SU-DHL-6 (cell line): ENCODE data around the gene CDK16.

Experiments used
- H2AFZ ChIP-seq: fragments of 200-600 bp; sonication (generic); 2 replicates; pipeline ENCODE4 v1.6.1; 2014; ENCODE audit warnings: low read depth, mild to moderate bottlenecking, moderate library complexity, mixed read lengths, antibody characterized with exemption, low read length; ENCODE audit not compliant: severe bottlenecking
- H3F3A ChIP-seq: fragments of 200-600 bp; shearing (Covaris generic); 2 replicates; pipeline ENCODE4 v1.6.0; 2016; ENCODE audit warnings: antibody characterized with exemption, mild to moderate bottlenecking; ENCODE audit not compliant: insufficient read depth
- H3K27ac ChIP-seq: fragments of 200-600 bp; sonication (generic); 2 replicates; pipeline ENCODE4 v1.5.1; 2016; ENCODE audit warnings: low read depth, mild to moderate bottlenecking, low read length, moderate library complexity, mixed read lengths
- H3K27me3 ChIP-seq: fragments of 200-600 bp; sonication (generic), shearing (Covaris generic); 2 replicates; pipeline ENCODE4 v1.6.0; 2014; ENCODE audit warnings: mild to moderate bottlenecking, low read length
- H3K36me3 ChIP-seq: fragments of 200-600 bp; sonication (generic); 2 replicates; pipeline ENCODE4 v1.6.1; 2014; ENCODE audit warnings: mild to moderate bottlenecking, low read length, mixed read lengths
- H3K4me2 ChIP-seq: fragments of 300-600, 200-600 bp; shearing (Covaris generic), sonication (generic); 2 replicates; pipeline ENCODE4 v1.6.0; 2014; ENCODE audit warnings: low read length, low read depth, mild to moderate bottlenecking; ENCODE audit not compliant: poor library complexity, severe bottlenecking
- H3K4me3 ChIP-seq: fragments of 200-600 bp; sonication (generic); 2 replicates; pipeline ENCODE4 v1.5.1; 2014; ENCODE audit warnings: antibody characterized with exemption, low read length, mild to moderate bottlenecking, mixed read lengths; ENCODE audit not compliant: insufficient read depth, poor library complexity, severe bottlenecking
- H3K79me2 ChIP-seq: fragments of 200-600 bp; sonication (generic); 2 replicates; pipeline ENCODE4 v1.6.1; 2014; ENCODE audit warnings: mild to moderate bottlenecking, low read length, moderate library complexity; ENCODE audit not compliant: insufficient read depth
- H3K9ac ChIP-seq: fragments of 200-600 bp; sonication (generic); 2 replicates; pipeline ENCODE4 v1.7.0; 2014; ENCODE audit warnings: mild to moderate bottlenecking, low read length
- H3K9me2 ChIP-seq: fragments of 200-600 bp; sonication (generic); replicated peaks from 2 replicates; pipeline ENCODE4 v1.6.1; 2014; ENCODE audit warnings: low read length; ENCODE audit not compliant: insufficient read depth
- H3K9me3 ChIP-seq: fragments of 200-600 bp; sonication (generic); 2 replicates; pipeline ENCODE4 v1.6.1; 2014; ENCODE audit warnings: low read length, mixed read lengths; ENCODE audit not compliant: insufficient read depth
- H4K20me1 ChIP-seq: fragments of 200-600 bp; sonication (generic); 2 replicates; pipeline ENCODE4 v1.6.1; 2014; ENCODE audit warnings: low read depth, mild to moderate bottlenecking, antibody characterized with exemption, low read length, moderate library complexity, mixed read lengths
- EZH2phosphoT487 ChIP-seq: fragments of 200-600 bp; sonication (generic), shearing (Covaris generic); conservative IDR thresholded peaks from 2 replicates; pipeline ENCODE4 v1.6.1; 2018; ENCODE audit warnings: mild to moderate bottlenecking, antibody characterized with exemption, low read length, moderate library complexity, mixed read lengths
- TF ChIP-seq, protein P1 (sequence below): fragments of 200-600 bp; sonication (generic); IDR thresholded peaks from one replicate; pipeline ENCODE4 v1.5.1; 2017; ENCODE audit warnings: antibody characterized with exemption, mild to moderate bottlenecking, low read length, moderate library complexity; ENCODE audit not compliant: insufficient read depth, poor library complexity, severe bottlenecking

Gene CDK16

GRCh38 chrX:47241201-47242011 is 22.9 kb downstream of the CDK16 start:
- H3K79me2 ChIP-seq: peaks cover 16% of the 10 kb centered on the region
- H2AFZ ChIP-seq: no peak overlapping the region
- no peaks in the 10 kb centered on the region for H3K27me3 ChIP-seq
- no peak overlapping the region for H3K9ac ChIP-seq
- H3F3A ChIP-seq: no peaks in the 10 kb centered on the region
- H3K36me3 ChIP-seq: no peaks in the 10 kb centered on the region
- TF ChIP-seq, protein P1, sequence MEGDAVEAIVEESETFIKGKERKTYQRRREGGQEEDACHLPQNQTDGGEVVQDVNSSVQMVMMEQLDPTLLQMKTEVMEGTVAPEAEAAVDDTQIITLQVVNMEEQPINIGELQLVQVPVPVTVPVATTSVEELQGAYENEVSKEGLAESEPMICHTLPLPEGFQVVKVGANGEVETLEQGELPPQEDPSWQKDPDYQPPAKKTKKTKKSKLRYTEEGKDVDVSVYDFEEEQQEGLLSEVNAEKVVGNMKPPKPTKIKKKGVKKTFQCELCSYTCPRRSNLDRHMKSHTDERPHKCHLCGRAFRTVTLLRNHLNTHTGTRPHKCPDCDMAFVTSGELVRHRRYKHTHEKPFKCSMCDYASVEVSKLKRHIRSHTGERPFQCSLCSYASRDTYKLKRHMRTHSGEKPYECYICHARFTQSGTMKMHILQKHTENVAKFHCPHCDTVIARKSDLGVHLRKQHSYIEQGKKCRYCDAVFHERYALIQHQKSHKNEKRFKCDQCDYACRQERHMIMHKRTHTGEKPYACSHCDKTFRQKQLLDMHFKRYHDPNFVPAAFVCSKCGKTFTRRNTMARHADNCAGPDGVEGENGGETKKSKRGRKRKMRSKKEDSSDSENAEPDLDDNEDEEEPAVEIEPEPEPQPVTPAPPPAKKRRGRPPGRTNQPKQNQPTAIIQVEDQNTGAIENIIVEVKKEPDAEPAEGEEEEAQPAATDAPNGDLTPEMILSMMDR: no peak
- TF ChIP-seq EZH2phosphoT487: no peak
- no peaks in the 10 kb centered on the region for H3K9me3 ChIP-seq
- no peak overlapping the region for H3K4me3 ChIP-seq
- H3K4me2 ChIP-seq: no peak overlapping the region
- H4K20me1 ChIP-seq: no peaks in the 10 kb centered on the region
- H3K9me2 ChIP-seq: no peaks in the 10 kb centered on the region
- H3K27ac ChIP-seq: no peak overlapping the region

GRCh38 chrX:47242321-47242720 is 23.8 kb downstream of the CDK16 start:
- Histone ChIP-seq H3K27me3 (no peaks in the 10 kb centered on the region), H4K20me1 (no peaks in the 10 kb centered on the region), H3K27ac (no peak overlapping the region), H3K4me3 (no peak overlapping the region), H2AFZ (no peak overlapping the region), H3K79me2 (peaks cover 7% of the 10 kb centered on the region), H3F3A (no peaks in the 10 kb centered on the region), H3K9me2 (no peaks in the 10 kb centered on the region), H3K9me3 (no peaks in the 10 kb centered on the region), H3K36me3 (no peaks in the 10 kb centered on the region), H3K9ac (no peak overlapping the region), H3K4me2 (no peak overlapping the region)
- TF ChIP-seq, protein P1: no peak
- no peak for TF ChIP-seq EZH2phosphoT487

GRCh38 chrX:47243351-47243750 is 24.9 kb downstream of the CDK16 start:
- no peak overlapping the region for H2AFZ ChIP-seq
- H4K20me1 ChIP-seq: no peaks in the 10 kb centered on the region
- H3K4me2 ChIP-seq: no peak overlapping the region
- H3K9ac ChIP-seq: no peak overlapping the region
- no peaks in the 10 kb centered on the region for H3K79me2 ChIP-seq
- H3K9me3 ChIP-seq: no peaks in the 10 kb centered on the region
- H3K4me3 ChIP-seq: no peak overlapping the region
- no peak overlapping the region for H3K27ac ChIP-seq
- TF ChIP-seq EZH2phosphoT487: no peak
- TF ChIP-seq, protein P1: no peak
- H3F3A ChIP-seq: no peaks in the 10 kb centered on the region
- no peaks in the 10 kb centered on the region for H3K27me3 ChIP-seq
- no peaks in the 10 kb centered on the region for H3K9me2 ChIP-seq
- H3K36me3 ChIP-seq: no peaks in the 10 kb centered on the region
